Kidney epithelial cell (primary cell): ENCODE data around the gene TNFRSF1B. TPM values are rescaled to one million over a fixed set of nuclear protein-coding genes. Genes with fewer than 3 reads are reported as not detected.
"Not testable (repeated sequence)": the region's sequence is repeated elsewhere in the genome, so short reads cannot be mapped to it uniquely, and the experiment has no call there.

ENCODE experiments used
- DNase-seq: peaks from one replicate; pipeline ENCODE4 v3.0.0-alpha.2; 2010; ENCODE audit warnings: low read depth
- H3K27me3 ChIP-seq: 2 replicates; pipeline ENCODE4 v1.6.0; 2011; ENCODE audit warnings: low read length; ENCODE audit not compliant: control insufficient read depth, insufficient read depth
- H3K36me3 ChIP-seq: 2 replicates; pipeline ENCODE4 v1.5.1; 2011; ENCODE audit warnings: low read length; ENCODE audit not compliant: control insufficient read depth, insufficient read depth
- H3K4me3 ChIP-seq: 2 replicates; pipeline ENCODE4 v1.5.1; 2011; ENCODE audit warnings: low read depth, mild to moderate bottlenecking, control low read depth, low read length
- total RNA-seq: library from RNA; depleted of rRNA; stranded (reverse); fragments of >200 nt; gene quantifications from 2 replicates; pipeline ENCODE4 v1.2.3, GENCODE V29; 2015
- TF ChIP-seq, protein P1 (sequence below): IDR thresholded peaks from 2 replicates; pipeline ENCODE4 v1.5.1; 2011; ENCODE audit warnings: mild to moderate bottlenecking, moderate library complexity, low read length, control low read depth, inconsistent platforms; ENCODE audit not compliant: insufficient read depth, poor library complexity, severe bottlenecking

Gene TNFRSF1B
- total RNA-seq, 1 donor from 2014 or later: 0.21 TPM

DNA sequence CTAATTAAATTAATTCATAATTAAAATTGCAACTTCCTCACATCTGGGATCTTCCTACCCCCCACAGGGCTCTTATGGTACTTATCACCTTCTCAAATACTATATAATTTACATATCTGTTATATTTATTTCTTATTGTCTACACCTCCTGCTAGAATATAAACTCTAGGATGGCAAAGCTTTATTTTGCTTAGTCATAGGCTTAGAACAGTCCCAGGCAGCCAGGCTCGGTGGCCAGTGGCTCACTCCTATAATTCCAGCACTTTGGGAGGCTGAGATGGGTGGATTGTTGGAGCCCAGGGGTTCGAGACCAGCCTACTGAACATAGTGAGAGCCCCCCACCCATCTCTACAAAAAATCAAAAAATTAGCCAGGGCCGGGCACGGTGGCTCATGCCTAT, 53.0 kb downstream of the TNFRSF1B start:
- Histone ChIP-seq H3K4me3 (no peak overlapping the region), H3K27me3 (peaks cover 2% of the 10 kb centered on the region), H3K36me3 (no peaks in the 10 kb centered on the region)
- TF ChIP-seq, protein P1, sequence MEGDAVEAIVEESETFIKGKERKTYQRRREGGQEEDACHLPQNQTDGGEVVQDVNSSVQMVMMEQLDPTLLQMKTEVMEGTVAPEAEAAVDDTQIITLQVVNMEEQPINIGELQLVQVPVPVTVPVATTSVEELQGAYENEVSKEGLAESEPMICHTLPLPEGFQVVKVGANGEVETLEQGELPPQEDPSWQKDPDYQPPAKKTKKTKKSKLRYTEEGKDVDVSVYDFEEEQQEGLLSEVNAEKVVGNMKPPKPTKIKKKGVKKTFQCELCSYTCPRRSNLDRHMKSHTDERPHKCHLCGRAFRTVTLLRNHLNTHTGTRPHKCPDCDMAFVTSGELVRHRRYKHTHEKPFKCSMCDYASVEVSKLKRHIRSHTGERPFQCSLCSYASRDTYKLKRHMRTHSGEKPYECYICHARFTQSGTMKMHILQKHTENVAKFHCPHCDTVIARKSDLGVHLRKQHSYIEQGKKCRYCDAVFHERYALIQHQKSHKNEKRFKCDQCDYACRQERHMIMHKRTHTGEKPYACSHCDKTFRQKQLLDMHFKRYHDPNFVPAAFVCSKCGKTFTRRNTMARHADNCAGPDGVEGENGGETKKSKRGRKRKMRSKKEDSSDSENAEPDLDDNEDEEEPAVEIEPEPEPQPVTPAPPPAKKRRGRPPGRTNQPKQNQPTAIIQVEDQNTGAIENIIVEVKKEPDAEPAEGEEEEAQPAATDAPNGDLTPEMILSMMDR: no peak
- DNase-seq: no peak

- TF ChIP-seq, protein P1: no peak
- Histone ChIP-seq H3K36me3 (no peaks in the 10 kb centered on the region), H3K4me3 (no peak overlapping the region), H3K27me3 (peaks cover 2% of the 10 kb centered on the region)
- DNase-seq: no peak
Observed at GRCh38 chr1:12220890-12221289, 54.1 kb downstream of the TNFRSF1B start.

- not testable (repeated sequence) for DNase-seq, H3K36me3 ChIP-seq, H3K27me3 ChIP-seq, H3K4me3 ChIP-seq
Observed at GRCh38 chr1:12222700-12223099, 55.9 kb downstream of the TNFRSF1B start.

- not testable (repeated sequence) for H3K36me3 ChIP-seq, H3K27me3 ChIP-seq, H3K4me3 ChIP-seq, DNase-seq
Observed at GRCh38 chr1:12224092-12224491, 57.3 kb downstream of the TNFRSF1B start.

DNA sequence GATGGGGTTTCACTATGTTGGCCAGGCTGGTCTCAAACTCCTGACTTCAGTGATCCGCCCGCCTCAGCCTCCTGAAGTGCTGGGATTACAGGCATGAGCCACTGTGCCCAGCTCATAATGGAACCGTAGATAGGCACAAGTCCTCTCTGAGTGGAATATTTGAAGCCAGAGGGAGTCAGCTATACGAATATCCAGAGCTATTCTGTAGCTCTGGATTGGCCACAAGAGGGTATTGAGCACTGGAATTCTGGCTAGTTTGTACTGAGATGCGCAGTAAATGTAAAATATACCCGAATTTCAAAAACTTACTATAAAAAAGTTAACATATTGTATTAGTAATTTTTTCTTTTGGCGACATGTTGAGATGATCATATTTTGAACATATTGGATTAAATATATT, 62.2 kb downstream of the TNFRSF1B start:
- DNase-seq: no peak
- TF ChIP-seq, protein P1: no peak
- no peak overlapping the region for H3K4me3 ChIP-seq
- H3K36me3 ChIP-seq: no peaks in the 10 kb centered on the region
- H3K27me3 ChIP-seq: no peaks in the 10 kb centered on the region

DNA sequence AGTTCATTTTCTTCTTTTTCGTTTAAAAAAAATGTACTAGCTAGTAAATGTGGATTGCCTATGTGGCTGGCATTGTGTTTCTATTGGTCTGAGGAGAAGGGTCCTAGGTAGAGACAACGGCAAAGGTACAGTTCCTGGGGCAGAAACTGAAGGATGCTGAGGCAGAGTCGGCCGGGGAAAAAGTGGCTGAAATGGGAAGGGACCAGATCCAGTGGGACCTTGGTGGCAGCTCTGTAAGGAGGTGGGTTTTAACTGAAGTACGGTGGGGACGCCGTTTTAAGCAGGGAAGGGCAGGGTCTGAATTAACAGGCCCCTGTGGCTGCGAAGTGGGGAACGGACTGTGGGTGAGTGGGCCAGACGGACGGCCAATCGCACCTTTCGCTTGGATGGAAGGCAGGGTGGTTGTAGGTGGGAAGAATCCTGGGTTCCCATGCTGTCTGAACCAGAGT, 62.6 kb downstream of the TNFRSF1B start:
- Histone ChIP-seq H3K36me3 (no peaks in the 10 kb centered on the region), H3K4me3 (no peak overlapping the region), H3K27me3 (no peaks in the 10 kb centered on the region)
- DNase-seq: no peak
- TF ChIP-seq, protein P1: no peak

GRCh38 chr1:12229835-12230548, 63.2 kb downstream of the TNFRSF1B start, which contains the start of gene VPS13D:
VPS13D (plus strand) TSS chr1:12230030; CDS start chr1:12234267, 4,237 bp downstream.
- Histone ChIP-seq H3K27me3 (no peaks in the 10 kb centered on the region), H3K4me3 (peak within 1 kb of the TSS; percentile 94), H3K36me3 (no peaks in the 10 kb centered on the region)
- no peak for DNase-seq
- TF ChIP-seq, protein P1: peak; percentile 73
